SKM-1 (cell line): ENCODE measurements around the gene ALPK1.
"Not testable (repeated sequence)": the region's sequence is repeated elsewhere in the genome, so short reads cannot be mapped to it uniquely, and the experiment has no call there.

Experiments used
- DNase-seq: peaks from one replicate; lab custom pipeline; 2025; ENCODE audit not compliant: unreplicated experiment; lab: John Stamatoyannopoulos, UW

Gene ALPK1

GRCh38 chr4:112377594-112378242 lies 80.5 kb downstream of the ALPK1 start:
- DNase-seq = no peak

GRCh38 chr4:112378243-112378620 lies 81.1 kb downstream of the ALPK1 start:
- DNase-seq = no peak

DNA sequence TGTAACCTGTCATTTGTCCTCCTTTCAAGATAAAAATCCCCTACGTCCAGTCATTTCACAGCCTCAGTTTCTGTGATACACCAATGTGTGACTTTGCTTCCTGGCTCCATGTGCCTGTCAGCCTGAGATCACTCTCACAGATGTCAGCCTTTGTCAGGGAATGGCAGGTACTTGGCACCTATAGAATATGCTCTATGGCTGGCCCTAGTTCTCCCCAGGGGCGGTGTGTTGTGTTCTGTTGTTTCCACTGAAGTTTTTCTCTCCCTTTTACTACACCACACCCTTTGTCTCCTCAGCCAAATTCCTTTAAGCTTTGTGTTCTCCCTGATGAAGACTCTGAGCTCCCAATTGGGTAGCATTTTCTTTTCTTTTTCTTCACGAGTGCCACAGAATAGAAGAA lies 81.7 kb downstream of the ALPK1 start:
- DNase-seq = no peak

- no peak for DNase-seq
Observed at GRCh38 chr4:112379306-112379705, 82.1 kb downstream of the ALPK1 start.

DNA sequence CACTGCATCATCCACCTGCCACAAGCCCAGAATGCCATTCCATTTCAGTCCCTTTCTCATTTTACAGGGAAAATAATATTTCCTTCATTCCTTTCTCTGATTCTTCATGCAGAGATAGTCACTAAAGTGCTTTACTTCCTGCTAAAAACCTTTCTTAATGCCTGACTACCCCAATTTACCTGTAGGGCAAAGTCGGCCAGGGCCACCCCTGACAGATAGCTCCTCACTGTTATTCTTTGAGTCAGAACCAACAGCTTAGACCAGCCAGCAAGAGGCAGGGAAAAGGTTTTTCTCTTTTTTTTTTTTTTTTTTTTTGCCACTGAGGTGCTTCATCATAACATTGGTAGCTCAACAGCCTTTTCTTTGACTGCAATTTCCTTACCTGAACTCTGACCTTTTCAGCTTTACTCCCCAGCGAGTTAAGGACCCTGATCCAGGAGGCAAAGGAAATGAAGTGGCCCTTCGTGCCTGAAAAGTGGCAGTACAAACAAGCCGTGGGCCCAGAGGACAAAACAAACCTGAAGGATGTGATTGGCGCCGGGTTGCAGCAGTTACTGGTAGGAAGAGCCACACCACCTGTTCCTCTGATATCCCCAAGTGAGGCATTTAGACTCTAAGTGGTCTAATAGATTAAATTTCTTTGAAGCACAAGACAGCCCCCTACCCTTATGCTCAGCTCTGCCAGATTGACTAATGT lies 85.0 kb downstream of the ALPK1 start:
- no peak for DNase-seq

GRCh38 chr4:112386071-112386470 lies 88.9 kb downstream of the ALPK1 start:
- no peak for DNase-seq

- no peak for DNase-seq
Observed at GRCh38 chr4:112402098-112402497, 104.9 kb downstream of the ALPK1 start.

- DNase-seq = no peak
Observed at GRCh38 chr4:112403101-112403945, 106.2 kb downstream of the ALPK1 start.

DNA sequence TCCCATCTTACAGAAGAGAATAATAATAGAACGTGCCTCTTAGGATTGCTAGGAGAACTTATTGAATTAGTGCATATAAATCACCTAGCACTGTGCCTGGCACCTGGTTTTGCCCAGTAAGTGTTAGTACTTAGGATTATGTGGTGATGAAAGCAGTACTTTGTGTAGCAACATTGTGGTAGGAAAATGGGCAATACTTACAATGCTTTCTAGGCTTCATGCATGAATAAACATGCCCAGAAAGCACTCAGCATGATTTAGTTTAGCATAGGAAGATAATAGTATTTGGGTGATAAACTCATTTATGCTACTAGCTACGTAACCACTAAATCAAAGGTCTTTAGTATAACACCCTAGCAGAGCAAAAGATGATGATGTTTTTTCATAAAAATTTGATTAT lies 113.2 kb downstream of the ALPK1 start:
- DNase-seq = no peak

GRCh38 chr4:112410804-112411203 lies 113.6 kb downstream of the ALPK1 start:
- no peak for DNase-seq

DNA sequence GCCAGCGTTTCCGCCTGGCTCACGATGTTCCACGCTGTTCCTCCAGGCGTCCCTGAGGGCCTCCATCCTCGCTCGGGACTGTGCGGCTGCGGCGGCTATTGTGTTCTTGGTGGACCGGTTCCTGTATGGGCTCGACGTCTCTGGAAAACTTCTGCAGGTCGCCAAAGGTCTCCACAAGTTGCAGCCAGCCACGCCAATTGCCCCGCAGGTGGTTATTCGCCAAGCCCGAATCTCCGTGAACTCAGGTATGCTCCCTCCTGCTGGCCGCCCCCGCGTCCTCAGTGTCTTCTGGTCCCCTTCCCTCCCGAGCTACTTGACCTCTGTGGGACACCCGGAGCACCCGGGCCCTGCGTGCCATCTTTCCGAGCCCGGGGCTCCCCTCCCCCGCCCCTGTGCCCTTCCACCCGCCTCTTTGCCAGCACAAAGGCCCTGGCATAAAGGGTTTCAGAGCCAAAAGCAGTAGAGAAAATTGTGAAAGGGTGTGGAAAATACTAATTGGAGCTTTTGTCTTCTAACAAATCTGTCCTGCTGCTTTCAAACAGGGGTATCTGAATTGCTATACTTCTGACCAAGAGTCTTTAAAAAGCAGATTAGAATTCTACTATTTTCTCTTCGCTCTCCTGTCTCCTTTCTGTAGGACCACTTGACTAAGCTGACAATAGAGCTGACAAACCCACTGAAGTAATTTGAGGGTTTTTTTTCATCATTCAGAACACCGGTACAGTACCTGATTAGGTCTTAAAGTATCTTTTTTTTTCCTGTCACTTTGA lies 114.8 kb downstream of the ALPK1 start:
- DNase-seq = no peak

DNA sequence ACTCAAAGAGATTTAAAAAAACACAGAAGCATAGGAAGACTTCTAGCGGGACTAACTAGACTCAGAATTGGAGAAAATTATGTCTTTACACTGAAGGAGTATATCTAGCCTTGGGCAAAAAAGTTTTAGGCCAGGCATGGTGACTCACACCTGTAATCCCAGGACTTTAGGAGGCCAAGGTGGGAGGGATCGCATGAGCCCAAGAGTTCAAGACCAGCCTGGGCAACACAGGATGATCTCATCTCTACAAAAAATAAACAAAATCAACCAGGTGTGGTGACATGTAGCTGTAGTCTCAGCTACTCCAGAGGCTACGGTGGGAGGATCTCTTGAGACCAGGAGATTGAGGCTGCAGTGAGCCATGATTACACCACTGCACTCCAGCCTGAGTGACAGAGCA lies 119.3 kb downstream of the ALPK1 start:
- no peak for DNase-seq

- DNase-seq = no peak
Observed at GRCh38 chr4:112418092-112418491, 120.9 kb downstream of the ALPK1 start.

GRCh38 chr4:112421911-112422310 lies 124.7 kb downstream of the ALPK1 start:
- DNase-seq = no peak

- DNase-seq = no peak
Observed at GRCh38 chr4:112422644-112423043, 125.5 kb downstream of the ALPK1 start.

DNA sequence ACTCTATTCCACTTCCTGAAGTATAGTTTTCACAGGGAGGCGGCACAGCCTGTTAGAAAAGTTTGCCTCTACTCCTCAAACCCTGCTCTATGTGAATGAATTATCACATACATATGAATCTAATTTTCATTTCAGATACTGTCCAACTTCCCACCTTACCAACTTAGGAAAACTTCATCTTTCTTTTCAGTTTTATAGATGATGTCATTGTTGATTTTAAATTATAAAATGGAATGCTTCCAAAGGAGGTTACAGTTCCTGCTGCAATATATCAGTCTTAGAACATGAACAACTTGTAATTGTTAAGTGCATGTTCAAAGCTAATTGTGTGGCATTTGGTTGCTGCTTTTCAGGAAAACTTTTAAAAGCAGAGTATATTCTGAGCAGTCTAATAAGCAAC lies 126.4 kb downstream of the ALPK1 start:
- no peak for DNase-seq

DNA sequence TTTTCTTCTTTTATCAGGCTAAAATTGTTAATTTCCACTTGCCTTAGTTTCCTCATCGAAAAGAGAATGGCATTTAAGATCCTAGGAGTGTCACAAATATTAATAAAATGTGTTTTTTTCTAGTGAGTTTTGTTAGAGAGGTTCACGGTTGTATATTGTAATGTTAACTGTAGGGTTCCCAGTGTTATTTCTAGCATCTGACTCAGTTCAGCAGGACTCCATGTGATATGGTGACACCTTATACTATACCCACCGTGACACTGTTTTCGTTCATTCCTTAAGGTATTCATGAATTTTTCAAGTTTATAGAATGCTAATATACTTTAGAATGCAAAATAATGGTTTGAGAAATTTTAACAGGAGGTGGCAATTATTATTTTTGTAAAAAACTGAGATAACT lies 128.7 kb downstream of the ALPK1 start:
- DNase-seq = no peak

- DNase-seq = no peak
Observed at GRCh38 chr4:112426416-112426815, 129.2 kb downstream of the ALPK1 start.

- no peak for DNase-seq
Observed at GRCh38 chr4:112431158-112431557, 134.0 kb downstream of the ALPK1 start.

GRCh38 chr4:112436987-112437386 lies 139.8 kb downstream of the ALPK1 start:
- no peak for DNase-seq

DNA sequence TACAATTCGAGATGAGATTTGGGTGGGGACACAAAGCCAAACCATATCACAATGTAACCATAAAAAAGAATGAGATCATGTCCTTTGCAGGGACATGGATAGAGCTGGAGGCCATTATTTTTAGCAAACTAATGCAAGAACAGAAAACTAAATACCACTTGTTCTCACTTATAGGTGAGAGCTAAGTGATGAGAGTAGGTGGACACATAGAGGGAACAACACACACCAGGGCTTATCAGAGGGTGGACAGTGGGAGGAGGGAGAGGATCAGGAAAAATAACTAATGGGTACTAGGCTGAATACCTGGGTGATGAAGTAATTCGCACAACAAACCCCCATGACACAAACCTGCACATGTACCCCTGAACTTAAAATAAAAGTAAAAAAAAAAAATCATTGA lies 145.1 kb downstream of the ALPK1 start:
- DNase-seq = not testable (repeated sequence)
